ENCODE measurements around the gene PTPRE.

PTPRE gene

DNA sequence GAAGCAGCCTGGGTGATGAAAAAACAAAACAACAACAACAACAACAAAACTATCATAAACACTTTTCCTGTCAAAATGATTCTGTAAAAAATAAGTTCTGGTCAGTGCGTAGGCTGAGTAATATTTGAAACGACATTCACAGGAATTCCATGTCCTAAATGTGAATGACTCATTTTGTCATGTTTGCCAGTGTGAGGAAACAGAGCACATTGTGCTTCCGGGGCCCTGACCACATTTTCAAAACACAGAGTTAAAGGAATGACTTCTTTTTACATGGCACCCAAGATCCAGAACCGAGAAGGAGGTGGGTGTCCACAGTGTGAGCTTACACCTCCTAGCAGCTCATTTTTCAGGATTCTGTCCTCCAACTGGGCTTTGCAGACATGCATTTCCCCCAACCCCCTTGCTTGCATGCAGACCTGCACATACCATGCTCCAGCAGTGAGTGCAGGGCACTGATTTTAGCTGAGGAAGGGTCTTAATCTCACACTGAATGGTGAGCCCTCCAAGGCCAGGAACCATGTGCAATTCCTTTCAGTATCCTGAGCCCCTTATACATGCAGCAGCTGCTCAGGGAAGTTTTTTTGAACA is 17.2 kb upstream of the PTPRE start:
- no peak overlapping the region for H2AFZ ChIP-seq
- no peaks in the 10 kb centered on the region for H3K27me3 ChIP-seq (ENCODE audit: control insufficient read depth, insufficient read depth, low read length)
- H3K36me3 ChIP-seq (ENCODE audit: control insufficient read depth, insufficient read depth, low read length) = no peaks in the 10 kb centered on the region
- H3K4me1 ChIP-seq = no peaks in the 10 kb centered on the region
- no peak overlapping the region for H3K4me2 ChIP-seq (ENCODE audit: low read length)
- H3K4me3 ChIP-seq (ENCODE audit: low read depth, low read length) = no peak overlapping the region
- TF ChIP-seq, protein P1, sequence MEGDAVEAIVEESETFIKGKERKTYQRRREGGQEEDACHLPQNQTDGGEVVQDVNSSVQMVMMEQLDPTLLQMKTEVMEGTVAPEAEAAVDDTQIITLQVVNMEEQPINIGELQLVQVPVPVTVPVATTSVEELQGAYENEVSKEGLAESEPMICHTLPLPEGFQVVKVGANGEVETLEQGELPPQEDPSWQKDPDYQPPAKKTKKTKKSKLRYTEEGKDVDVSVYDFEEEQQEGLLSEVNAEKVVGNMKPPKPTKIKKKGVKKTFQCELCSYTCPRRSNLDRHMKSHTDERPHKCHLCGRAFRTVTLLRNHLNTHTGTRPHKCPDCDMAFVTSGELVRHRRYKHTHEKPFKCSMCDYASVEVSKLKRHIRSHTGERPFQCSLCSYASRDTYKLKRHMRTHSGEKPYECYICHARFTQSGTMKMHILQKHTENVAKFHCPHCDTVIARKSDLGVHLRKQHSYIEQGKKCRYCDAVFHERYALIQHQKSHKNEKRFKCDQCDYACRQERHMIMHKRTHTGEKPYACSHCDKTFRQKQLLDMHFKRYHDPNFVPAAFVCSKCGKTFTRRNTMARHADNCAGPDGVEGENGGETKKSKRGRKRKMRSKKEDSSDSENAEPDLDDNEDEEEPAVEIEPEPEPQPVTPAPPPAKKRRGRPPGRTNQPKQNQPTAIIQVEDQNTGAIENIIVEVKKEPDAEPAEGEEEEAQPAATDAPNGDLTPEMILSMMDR (IDR thresholded peaks at IDR 0.05) = no peak
- no peaks in the 10 kb centered on the region for H3K79me2 ChIP-seq
- H3K27ac ChIP-seq = no peak overlapping the region
- no peaks in the 10 kb centered on the region for H3K9me3 ChIP-seq (ENCODE audit: control insufficient read depth, low read length)
- H3K9ac ChIP-seq = no peak overlapping the region

- Histone ChIP-seq H3K4me2 (ENCODE audit: low read length) (no peak overlapping the region), H2AFZ (no peak overlapping the region), H3K4me3 (ENCODE audit: low read depth, low read length) (no peak overlapping the region), H3K9me3 (ENCODE audit: control insufficient read depth, low read length) (no peaks in the 10 kb centered on the region), H3K4me1 (no peaks in the 10 kb centered on the region), H3K36me3 (ENCODE audit: control insufficient read depth, insufficient read depth, low read length) (no peaks in the 10 kb centered on the region), H3K9ac (no peak overlapping the region), H3K27ac (no peak overlapping the region), H3K27me3 (ENCODE audit: control insufficient read depth, insufficient read depth, low read length) (no peaks in the 10 kb centered on the region), H3K79me2 (no peaks in the 10 kb centered on the region)
- TF ChIP-seq, protein P1 (IDR thresholded peaks at IDR 0.05) = no peak
These were observed 16.7 kb upstream of the PTPRE start for GRCh38 chr10:127890216-127890615.

DNA sequence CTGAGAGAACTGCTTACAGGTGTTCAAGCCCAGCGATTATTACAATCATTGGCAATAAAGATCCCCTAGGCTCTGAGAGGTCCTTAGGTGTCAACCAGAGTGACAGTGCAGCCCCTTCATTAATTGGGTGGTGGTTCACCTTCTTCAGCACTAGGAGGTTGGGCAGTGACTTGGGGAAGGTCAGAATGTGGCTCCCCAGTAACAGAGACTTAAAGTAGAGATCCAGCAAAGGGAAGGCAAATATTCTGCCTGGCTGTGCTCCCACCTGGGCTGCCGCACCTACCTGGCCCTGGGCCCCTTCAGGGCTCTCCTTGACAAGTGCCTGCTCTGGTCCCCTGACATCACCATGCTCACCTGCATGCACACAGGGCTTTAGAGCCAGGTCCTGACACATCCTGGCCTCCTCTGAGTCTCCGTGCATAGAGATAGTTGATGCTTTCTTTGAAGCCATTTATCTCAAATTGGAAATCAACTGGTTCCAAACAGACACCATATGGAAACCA is 16.0 kb upstream of the PTPRE start:
- no peaks in the 10 kb centered on the region for H3K36me3 ChIP-seq (ENCODE audit: control insufficient read depth, insufficient read depth, low read length)
- H3K27ac ChIP-seq = no peak overlapping the region
- no peak overlapping the region for H3K9ac ChIP-seq
- H3K4me3 ChIP-seq (ENCODE audit: low read depth, low read length) = no peak overlapping the region
- no peaks in the 10 kb centered on the region for H3K4me1 ChIP-seq
- no peak overlapping the region for H2AFZ ChIP-seq
- no peak overlapping the region for H3K4me2 ChIP-seq (ENCODE audit: low read length)
- no peaks in the 10 kb centered on the region for H3K27me3 ChIP-seq (ENCODE audit: control insufficient read depth, insufficient read depth, low read length)
- H3K9me3 ChIP-seq (ENCODE audit: control insufficient read depth, low read length) = no peaks in the 10 kb centered on the region
- TF ChIP-seq, protein P1 (IDR thresholded peaks at IDR 0.05) = no peak
- H3K79me2 ChIP-seq = no peaks in the 10 kb centered on the region

DNA sequence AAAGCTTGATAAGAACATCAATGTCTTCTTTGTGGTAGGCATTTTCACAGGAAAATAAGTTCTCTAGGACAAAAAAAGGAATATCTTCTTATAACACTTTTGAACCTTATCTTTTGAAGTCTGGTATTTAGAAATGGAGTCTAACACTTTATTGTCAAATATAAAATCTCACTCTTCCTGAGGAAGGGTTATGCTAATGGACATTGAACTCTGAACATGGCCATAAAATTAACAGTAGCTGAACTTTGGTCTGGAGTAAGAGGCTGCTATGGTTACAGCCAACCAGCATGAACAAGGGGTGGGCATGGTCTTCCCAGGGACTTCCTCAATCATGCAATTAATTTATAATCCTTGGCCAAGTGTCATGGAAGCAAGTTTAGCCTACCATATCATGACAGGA is 14.2 kb upstream of the PTPRE start, which contains the start of gene CLRN3:
TSS of gene CLRN3 (minus strand) at position 199 of the 400 bp plus-strand sequence. CDS start at position 42, 157 bp downstream.
- Histone ChIP-seq H3K36me3 (ENCODE audit: control insufficient read depth, insufficient read depth, low read length) (no peaks in the 10 kb centered on the region), H3K4me2 (ENCODE audit: low read length) (no peak within 1 kb of the TSS), H3K4me1 (no peaks in the 10 kb centered on the region), H2AFZ (no peak within 1 kb of the TSS), H3K9ac (no peak within 1 kb of the TSS), H3K79me2 (no peaks in the 10 kb centered on the region), H3K9me3 (ENCODE audit: control insufficient read depth, low read length) (no peaks in the 10 kb centered on the region), H3K27me3 (ENCODE audit: control insufficient read depth, insufficient read depth, low read length) (no peaks in the 10 kb centered on the region), H3K27ac (no peak within 1 kb of the TSS), H3K4me3 (ENCODE audit: low read depth, low read length) (no peak within 1 kb of the TSS)
- TF ChIP-seq, protein P1 (IDR thresholded peaks at IDR 0.05) = no peak

- Histone ChIP-seq H2AFZ (no peak overlapping the region), H3K27ac (no peak overlapping the region), H3K4me3 (ENCODE audit: low read depth, low read length) (no peak overlapping the region), H3K4me2 (ENCODE audit: low read length) (no peak overlapping the region), H3K79me2 (no peaks in the 10 kb centered on the region), H3K27me3 (ENCODE audit: control insufficient read depth, insufficient read depth, low read length) (no peaks in the 10 kb centered on the region), H3K36me3 (ENCODE audit: control insufficient read depth, insufficient read depth, low read length) (no peaks in the 10 kb centered on the region), H3K4me1 (no peaks in the 10 kb centered on the region), H3K9me3 (ENCODE audit: control insufficient read depth, low read length) (no peaks in the 10 kb centered on the region), H3K9ac (no peak overlapping the region)
- TF ChIP-seq, protein P1 (IDR thresholded peaks at IDR 0.05) = no peak
These were observed 12.8 kb upstream of the PTPRE start for GRCh38 chr10:127894146-127894545.

All from parathyroid adenoma (tissue), 2 donors.